A549 treated with AZD9567 at 1 μM for 4 hours (cell line): ENCODE results near the gene USP32. TPM values are rescaled to one million over a fixed set of nuclear protein-coding genes. Genes with fewer than 3 reads are reported as not detected.

Experiments used
- total RNA-seq: library from RNA; stranded (reverse); fragments of 200-300 nt; extraction: Qiagen RNA extraction; gene quantifications from 5 replicates; pipeline ENCODE4 v1.2.3, GENCODE V29; 2022; ENCODE audit not compliant: insufficient read depth

Gene USP32, protein sequence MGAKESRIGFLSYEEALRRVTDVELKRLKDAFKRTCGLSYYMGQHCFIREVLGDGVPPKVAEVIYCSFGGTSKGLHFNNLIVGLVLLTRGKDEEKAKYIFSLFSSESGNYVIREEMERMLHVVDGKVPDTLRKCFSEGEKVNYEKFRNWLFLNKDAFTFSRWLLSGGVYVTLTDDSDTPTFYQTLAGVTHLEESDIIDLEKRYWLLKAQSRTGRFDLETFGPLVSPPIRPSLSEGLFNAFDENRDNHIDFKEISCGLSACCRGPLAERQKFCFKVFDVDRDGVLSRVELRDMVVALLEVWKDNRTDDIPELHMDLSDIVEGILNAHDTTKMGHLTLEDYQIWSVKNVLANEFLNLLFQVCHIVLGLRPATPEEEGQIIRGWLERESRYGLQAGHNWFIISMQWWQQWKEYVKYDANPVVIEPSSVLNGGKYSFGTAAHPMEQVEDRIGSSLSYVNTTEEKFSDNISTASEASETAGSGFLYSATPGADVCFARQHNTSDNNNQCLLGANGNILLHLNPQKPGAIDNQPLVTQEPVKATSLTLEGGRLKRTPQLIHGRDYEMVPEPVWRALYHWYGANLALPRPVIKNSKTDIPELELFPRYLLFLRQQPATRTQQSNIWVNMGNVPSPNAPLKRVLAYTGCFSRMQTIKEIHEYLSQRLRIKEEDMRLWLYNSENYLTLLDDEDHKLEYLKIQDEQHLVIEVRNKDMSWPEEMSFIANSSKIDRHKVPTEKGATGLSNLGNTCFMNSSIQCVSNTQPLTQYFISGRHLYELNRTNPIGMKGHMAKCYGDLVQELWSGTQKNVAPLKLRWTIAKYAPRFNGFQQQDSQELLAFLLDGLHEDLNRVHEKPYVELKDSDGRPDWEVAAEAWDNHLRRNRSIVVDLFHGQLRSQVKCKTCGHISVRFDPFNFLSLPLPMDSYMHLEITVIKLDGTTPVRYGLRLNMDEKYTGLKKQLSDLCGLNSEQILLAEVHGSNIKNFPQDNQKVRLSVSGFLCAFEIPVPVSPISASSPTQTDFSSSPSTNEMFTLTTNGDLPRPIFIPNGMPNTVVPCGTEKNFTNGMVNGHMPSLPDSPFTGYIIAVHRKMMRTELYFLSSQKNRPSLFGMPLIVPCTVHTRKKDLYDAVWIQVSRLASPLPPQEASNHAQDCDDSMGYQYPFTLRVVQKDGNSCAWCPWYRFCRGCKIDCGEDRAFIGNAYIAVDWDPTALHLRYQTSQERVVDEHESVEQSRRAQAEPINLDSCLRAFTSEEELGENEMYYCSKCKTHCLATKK (N-terminal part only)
- 29.7 to 33.7 TPM (median 31.5 TPM) in 5 replicates for total RNA-seq

GRCh38 chr17:60392042-60392844 is at the start of gene USP32:
Gene USP32 (minus strand): TSS chr17:60392133. CDS start chr17:60391939, 194 bp downstream.

DNA sequence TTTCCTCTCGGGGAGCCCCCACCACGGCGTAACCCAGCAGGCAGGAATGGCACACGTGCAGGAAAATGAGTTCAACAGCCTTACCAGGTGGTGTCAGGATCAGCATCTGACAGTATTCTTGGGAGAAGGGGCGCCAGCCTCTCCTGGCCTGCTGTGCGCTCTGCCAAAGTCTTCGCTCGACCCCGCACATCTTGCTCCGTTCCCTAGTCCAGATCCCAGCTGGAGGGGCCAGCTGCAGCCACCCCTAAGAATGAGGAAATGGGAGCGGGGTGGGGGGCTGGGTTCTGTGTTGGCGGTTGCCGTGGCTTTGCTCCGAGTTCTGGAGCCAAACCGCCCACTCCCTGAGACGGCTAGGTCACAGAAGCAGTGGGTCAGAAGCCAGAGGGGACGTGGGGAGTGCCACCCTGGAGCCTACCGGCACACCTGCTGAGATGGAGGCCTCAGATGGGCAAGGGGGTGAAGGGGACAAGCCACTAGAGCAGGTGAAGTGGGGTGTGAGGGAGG is 30.3 kb upstream of the USP32 start, which contains the start of gene CHCT1:
TSS of gene CHCT1 (plus strand) at position 328 of the 504 bp plus-strand sequence. CDS start at position 432, 104 bp downstream.

DNA sequence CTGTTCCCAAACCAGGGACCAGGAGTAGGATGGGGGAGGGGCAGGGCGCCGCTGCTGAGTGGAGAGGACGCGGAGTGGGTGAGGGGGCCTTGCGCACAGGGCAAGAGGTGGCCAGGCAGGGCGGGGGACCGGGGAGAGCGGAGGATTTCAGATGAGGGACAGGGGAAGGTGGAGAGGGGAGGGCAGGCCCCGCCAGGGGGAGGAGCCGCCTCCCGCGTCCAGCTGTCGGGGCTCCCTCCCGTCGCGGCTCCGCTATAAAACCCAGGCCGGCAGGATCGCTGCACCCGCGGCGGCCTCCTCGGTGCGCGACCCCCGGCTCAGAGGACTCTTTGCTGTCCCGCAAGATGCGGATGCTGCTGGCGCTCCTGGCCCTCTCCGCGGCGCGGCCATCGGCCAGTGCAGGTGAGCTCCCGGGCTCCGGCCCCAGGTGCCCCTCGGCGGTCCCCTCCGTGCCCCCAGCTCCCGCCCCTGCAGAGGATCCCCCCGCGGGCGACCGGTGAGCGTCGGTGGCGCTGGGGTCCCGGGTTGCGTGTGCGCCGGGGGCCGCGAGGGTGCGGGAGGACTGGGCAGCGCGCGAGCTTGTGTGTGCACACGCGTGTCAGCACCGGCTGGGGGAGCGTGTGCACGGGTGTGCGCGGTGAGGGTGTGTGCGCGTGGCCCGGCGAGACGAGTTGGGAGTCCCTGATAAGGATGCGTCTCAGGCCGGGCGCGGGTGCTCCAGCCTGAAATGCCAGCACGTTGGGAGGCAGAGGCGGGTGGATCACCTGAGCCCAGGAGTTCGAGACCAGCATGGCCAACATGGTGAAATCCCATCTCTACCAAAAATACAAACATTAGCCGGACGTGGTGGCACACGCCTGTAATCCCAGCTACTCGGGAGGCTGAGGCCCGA is 242.0 kb downstream of the USP32 start, which contains the start of gene CA4:
TSS of gene CA4 (plus strand) at position 283 of the 892 bp plus-strand sequence. CDS start at position 345, 62 bp downstream.

Other genes with a start within 250 kb of the USP32 start
- gene CA4, start 242.2 kb downstream of the USP32 start, total RNA-seq, result 0.19 to 0.21 TPM in 2 of 5 replicates, not detected in the others
- 0.13 to 0.46 TPM (median 0.27 TPM) in 3 of 5 replicates, not detected in the others for gene CHCT1, start 30.4 kb upstream of the USP32 start, total RNA-seq
- 15.9 to 22.6 TPM (median 20.0 TPM) in 5 replicates for gene APPBP2, start 134.1 kb upstream of the USP32 start, total RNA-seq
- gene PPM1D, start 208.1 kb upstream of the USP32 start, total RNA-seq, result 17.2 to 20.5 TPM (median 19.2 TPM) in 5 replicates